ENCODE measurements around the gene FOXC1. TPM values are rescaled to one million over a fixed set of nuclear protein-coding genes. Genes with fewer than 3 reads are reported as not detected.

The FOXC1 gene
- total and polyA plus RNA-seq, 10 of the 15 experiments (the other 5 are each of a cell fraction or from before 2014, with no cell fraction given): 0.13 to 1.5 (median 0.48) TPM; not detected in 2

GRCh38 chr6:1617466-1618310, 8.0 kb downstream of the FOXC1 start (continued):
- no peak for TF ChIP-seq E4F1 (IDR thresholded peaks at IDR 0.05; ENCODE audit: borderline replicate concordance, partially characterized antibody)

- Histone ChIP-seq H3K4me1 (ENCODE audit: control insufficient read depth, insufficient read depth, low read length) (no peaks in the 10 kb centered on the region), H3K79me2 (ENCODE audit: control insufficient read depth, insufficient read depth, low read length) (no peaks in the 10 kb centered on the region), H3K9me3 (replicated peaks; ENCODE audit: control insufficient read depth, insufficient read depth, low read length) (no peaks in the 10 kb centered on the region; the same call in 2 of the 3 replicates), H3K36me3 (ENCODE audit: control insufficient read depth in 2 of 2, insufficient read depth in 2 of 2, low read length in 1 of 2) (no peaks in the 10 kb centered on the region), H3K27ac (ENCODE audit: control insufficient read depth, insufficient read depth) (no peak overlapping the region), H3K9ac (ENCODE audit: control insufficient read depth, insufficient read depth, low read length) (no peak overlapping the region), H3K4me2 (ENCODE audit: control insufficient read depth, insufficient read depth) (no peak overlapping the region), H4K20me1 (ENCODE audit: control insufficient read depth, insufficient read depth) (peaks cover 3% of the 10 kb centered on the region; the same call in 1 of the 2 replicates), H3K4me3 (no peak overlapping the region), H3K27me3 (replicated peaks in 1 of 2; ENCODE audit: control insufficient read depth in 2 of 2, insufficient read depth in 2 of 2, low read length in 1 of 2) (peaks cover 0 to 3% of the 10 kb centered on the region in 2 experiments; a peak in 3 of 4 replicates), H2AFZ (ENCODE audit: control insufficient read depth, low read depth, low read length) (no peak overlapping the region)
- POLR2A ChIA-PET: no interaction called here
- FAIRE-seq (no peak), ATAC-seq (no peak), DNase-seq (ENCODE audit: low read depth, low spot score) (no peak)
- intact Hi-C loops (cut with micrococcal nuclease; ENCODE audit: unreplicated experiment): no loop called here
- in situ Hi-C loops (cut with MboI): no loop called here
- RAD21 ChIA-PET (ENCODE audit: unreplicated experiment): no interaction called here
- TF ChIP-seq POU2F2 (IDR thresholded peaks at IDR 0.05; ENCODE audit: borderline replicate concordance, low read depth, low read length): no peak
- TF ChIP-seq JUND (IDR thresholded peaks at IDR 0.05; ENCODE audit: low read depth, low read length): no peak
- no peak for TF ChIP-seq SMARCA5 (IDR thresholded peaks at IDR 0.05)
- TF ChIP-seq TCF3 (IDR thresholded peaks at IDR 0.05; ENCODE audit: borderline replicate concordance, insufficient read depth, low read depth, low read length): no peak
- no peak for TF ChIP-seq SREBF1 (IDR thresholded peaks at IDR 0.05; ENCODE audit: low read length)
- CTCF ChIA-PET: no interaction called here
- no TSS peak for BruUV-seq (replicated peaks)
- WGBS (ENCODE audit: insufficient coverage, insufficient replicate concordance, low lambda C conversion rate, missing lambda C conversion rate): 85% methylated on average over 30 of the region's 31 CpGs
- SMC1A ChIA-PET (ENCODE audit: uncharacterized antibody, unreplicated experiment): no interaction called here
These were observed 8.8 kb downstream of the FOXC1 start for GRCh38 chr6:1618311-1619097.

Measured in GM12878 (cell line).